ENCODE results near the gene VGF.

- TF ChIP-seq POLR2AphosphoS5 (IDR thresholded peaks at IDR 0.05; ENCODE audit: low read depth) (no peak), CTCF (IDR thresholded peaks at IDR 0.05; ENCODE audit: insufficient read depth, low read length) (no peak), GABPA (IDR thresholded peaks at IDR 0.05; ENCODE audit: low read depth) (no peak), REST (IDR thresholded peaks at IDR 0.05; ENCODE audit: insufficient replicate concordance, low read depth) (no peak)
Measured at GRCh38 chr7:101168412-101169049, 3.2 kb upstream of the VGF start.
